GM19351 (cell line): ENCODE data around the gene ARSD.
"Not testable (repeated sequence)": the region's sequence is repeated elsewhere in the genome, so short reads cannot be mapped to it uniquely, and the experiment has no call there.

Source experiments
- ATAC-seq: cut with Tn5 transposase; IDR thresholded peaks from one replicate; pipeline ENCODE4 v1.9.1; 2021; ENCODE audit warnings: mild to moderate bottlenecking, moderate library complexity; ENCODE audit not compliant: unreplicated experiment

The ARSD gene

GRCh38 chrX:2928583-2929434 lies at the start of gene ARSD:
Gene ARSD, minus strand, starts transcription at chrX:2929339. Its CDS starts 64 bp downstream, at chrX:2929275.
- peak; percentile 92 for ATAC-seq

- not testable (repeated sequence) for ATAC-seq
Measured at GRCh38 chrX:2978639-2979038, 49.5 kb upstream of the ARSD start.

- ATAC-seq, result no peak
Measured at GRCh38 chrX:2974961-2975360, 45.8 kb upstream of the ARSD start.

- ATAC-seq, result no peak
Measured at GRCh38 chrX:2972391-2972790, 43.3 kb upstream of the ARSD start.

GRCh38 chrX:2969021-2969420 lies 39.9 kb upstream of the ARSD start:
- ATAC-seq, result no peak

GRCh38 chrX:2967998-2968909 lies 39.1 kb upstream of the ARSD start:
- ATAC-seq, result no peak

- no peak for ATAC-seq
Measured at GRCh38 chrX:2967584-2967983, 38.4 kb upstream of the ARSD start.

GRCh38 chrX:2967012-2967411 lies 37.9 kb upstream of the ARSD start:
- ATAC-seq, result no peak

GRCh38 chrX:2965965-2966364 lies 36.8 kb upstream of the ARSD start:
- peak; percentile 72 for ATAC-seq

GRCh38 chrX:2963992-2964794 lies 35.1 kb upstream of the ARSD start:
- ATAC-seq, result not testable (repeated sequence)

- not testable (repeated sequence) for ATAC-seq
Measured at GRCh38 chrX:2963449-2963848, 34.3 kb upstream of the ARSD start.

- ATAC-seq, result no peak
Measured at GRCh38 chrX:2962381-2962780, 33.2 kb upstream of the ARSD start.

GRCh38 chrX:2960861-2961515 lies 31.8 kb upstream of the ARSD start:
- no peak for ATAC-seq

- ATAC-seq, result no peak
Measured at GRCh38 chrX:2958199-2958598, 29.1 kb upstream of the ARSD start.

- ATAC-seq, result no peak
Measured at GRCh38 chrX:2955838-2956237, 26.7 kb upstream of the ARSD start.

- ATAC-seq, result no peak
Measured at GRCh38 chrX:2955281-2955680, 26.1 kb upstream of the ARSD start.

GRCh38 chrX:2954541-2954940 lies 25.4 kb upstream of the ARSD start:
- no peak for ATAC-seq

- ATAC-seq, result not testable (repeated sequence)
Measured at GRCh38 chrX:2937942-2938341, 8.8 kb upstream of the ARSD start.

GRCh38 chrX:2934715-2935710 lies 5.9 kb upstream of the ARSD start:
- ATAC-seq, result no peak
